ENCODE measurements around the gene INPP5D. TPM values are rescaled to one million over a fixed set of nuclear protein-coding genes. Genes with fewer than 3 reads are reported as not detected.

The INPP5D gene
- total and polyA plus RNA-seq, 4 donors, result 2.9 to 18.8 (median 6.6) TPM

DNA sequence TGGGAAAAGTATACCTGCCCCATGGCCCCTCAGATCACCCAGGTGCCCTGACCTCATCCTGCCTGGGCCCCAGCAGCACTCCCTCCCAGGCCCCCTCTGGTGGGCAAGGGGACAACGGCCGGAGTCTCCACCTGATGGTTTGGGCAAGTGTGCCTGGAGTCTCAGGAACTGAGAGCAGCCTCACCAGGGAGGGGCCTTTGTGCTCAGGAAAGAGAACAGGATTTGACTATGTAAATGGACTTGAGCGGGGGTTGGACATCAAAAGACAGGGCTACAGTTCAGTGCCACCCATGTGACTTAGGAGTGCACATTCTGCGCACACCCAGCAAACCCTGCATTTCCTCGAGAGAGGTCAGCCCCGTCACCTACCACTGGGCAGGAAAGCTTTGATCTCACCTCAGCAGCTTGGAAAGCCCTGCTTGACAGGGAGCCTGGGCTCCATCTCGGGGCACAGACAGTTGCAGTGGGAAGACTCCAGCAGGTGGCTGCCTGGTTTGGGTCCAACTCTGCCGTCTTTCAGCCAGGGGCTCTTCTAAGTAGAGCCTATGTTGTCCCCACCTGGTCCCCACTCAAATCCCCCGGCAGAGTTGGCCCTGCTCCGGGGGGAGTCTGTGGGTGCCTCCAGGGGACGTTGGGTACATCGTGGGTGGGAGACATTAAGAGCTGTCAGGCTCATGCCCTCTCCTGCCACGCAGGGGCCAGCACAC is 3.3 kb downstream of the INPP5D start:
- peak overlapping the region in 1 of 2 donors; percentile 29 for H3K27ac ChIP-seq (ENCODE audit: low read depth in 1 of 2, low read length in 2 of 2)
- H3K4me1 ChIP-seq (ENCODE audit: control insufficient read depth in 4 of 4, insufficient read depth in 4 of 4, low read length in 3 of 4), result peaks cover 0 to 13% (median 3%) of the 10 kb centered on the region in 4 donors
- H3K9me3 ChIP-seq (ENCODE audit: control insufficient read depth in 4 of 4, low read length in 3 of 4), result no peaks in the 10 kb centered on the region
- DNase-seq (ENCODE audit: low spot score), result no peak
- H3K36me3 ChIP-seq (ENCODE audit: control insufficient read depth in 4 of 4, insufficient read depth in 3 of 4, low read depth in 1 of 4, low read length in 3 of 4), result no peaks in the 10 kb centered on the region
- 70% methylated on average over 13 of the region's 13 CpGs for WGBS
- H3K4me3 ChIP-seq (ENCODE audit: low read depth in 1 of 3, low read length in 3 of 3), result no peak overlapping the region
- no peaks in the 10 kb centered on the region for H3K27me3 ChIP-seq (ENCODE audit: control insufficient read depth in 4 of 4, insufficient read depth in 4 of 4, low read length in 3 of 4)
- no peak for TF ChIP-seq FOXA1 (IDR thresholded peaks at IDR 0.05)
- TF ChIP-seq RXRA (IDR thresholded peaks at IDR 0.05), result no peak
- no peak for TF ChIP-seq YY1 (IDR thresholded peaks at IDR 0.05)
- TF ChIP-seq, protein P1, sequence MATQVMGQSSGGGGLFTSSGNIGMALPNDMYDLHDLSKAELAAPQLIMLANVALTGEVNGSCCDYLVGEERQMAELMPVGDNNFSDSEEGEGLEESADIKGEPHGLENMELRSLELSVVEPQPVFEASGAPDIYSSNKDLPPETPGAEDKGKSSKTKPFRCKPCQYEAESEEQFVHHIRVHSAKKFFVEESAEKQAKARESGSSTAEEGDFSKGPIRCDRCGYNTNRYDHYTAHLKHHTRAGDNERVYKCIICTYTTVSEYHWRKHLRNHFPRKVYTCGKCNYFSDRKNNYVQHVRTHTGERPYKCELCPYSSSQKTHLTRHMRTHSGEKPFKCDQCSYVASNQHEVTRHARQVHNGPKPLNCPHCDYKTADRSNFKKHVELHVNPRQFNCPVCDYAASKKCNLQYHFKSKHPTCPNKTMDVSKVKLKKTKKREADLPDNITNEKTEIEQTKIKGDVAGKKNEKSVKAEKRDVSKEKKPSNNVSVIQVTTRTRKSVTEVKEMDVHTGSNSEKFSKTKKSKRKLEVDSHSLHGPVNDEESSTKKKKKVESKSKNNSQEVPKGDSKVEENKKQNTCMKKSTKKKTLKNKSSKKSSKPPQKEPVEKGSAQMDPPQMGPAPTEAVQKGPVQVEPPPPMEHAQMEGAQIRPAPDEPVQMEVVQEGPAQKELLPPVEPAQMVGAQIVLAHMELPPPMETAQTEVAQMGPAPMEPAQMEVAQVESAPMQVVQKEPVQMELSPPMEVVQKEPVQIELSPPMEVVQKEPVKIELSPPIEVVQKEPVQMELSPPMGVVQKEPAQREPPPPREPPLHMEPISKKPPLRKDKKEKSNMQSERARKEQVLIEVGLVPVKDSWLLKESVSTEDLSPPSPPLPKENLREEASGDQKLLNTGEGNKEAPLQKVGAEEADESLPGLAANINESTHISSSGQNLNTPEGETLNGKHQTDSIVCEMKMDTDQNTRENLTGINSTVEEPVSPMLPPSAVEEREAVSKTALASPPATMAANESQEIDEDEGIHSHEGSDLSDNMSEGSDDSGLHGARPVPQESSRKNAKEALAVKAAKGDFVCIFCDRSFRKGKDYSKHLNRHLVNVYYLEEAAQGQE (IDR thresholded peaks at IDR 0.05), result no peak
- TF ChIP-seq, protein P2, sequence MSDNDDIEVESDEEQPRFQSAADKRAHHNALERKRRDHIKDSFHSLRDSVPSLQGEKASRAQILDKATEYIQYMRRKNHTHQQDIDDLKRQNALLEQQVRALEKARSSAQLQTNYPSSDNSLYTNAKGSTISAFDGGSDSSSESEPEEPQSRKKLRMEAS (IDR thresholded peaks at IDR 0.05), result no peak
- no peak for TF ChIP-seq JUND (IDR thresholded peaks at IDR 0.05)
- no peak for TF ChIP-seq EGR1 (IDR thresholded peaks at IDR 0.05; ENCODE audit: low read depth in 2 of 2)
- TF ChIP-seq, protein P3, sequence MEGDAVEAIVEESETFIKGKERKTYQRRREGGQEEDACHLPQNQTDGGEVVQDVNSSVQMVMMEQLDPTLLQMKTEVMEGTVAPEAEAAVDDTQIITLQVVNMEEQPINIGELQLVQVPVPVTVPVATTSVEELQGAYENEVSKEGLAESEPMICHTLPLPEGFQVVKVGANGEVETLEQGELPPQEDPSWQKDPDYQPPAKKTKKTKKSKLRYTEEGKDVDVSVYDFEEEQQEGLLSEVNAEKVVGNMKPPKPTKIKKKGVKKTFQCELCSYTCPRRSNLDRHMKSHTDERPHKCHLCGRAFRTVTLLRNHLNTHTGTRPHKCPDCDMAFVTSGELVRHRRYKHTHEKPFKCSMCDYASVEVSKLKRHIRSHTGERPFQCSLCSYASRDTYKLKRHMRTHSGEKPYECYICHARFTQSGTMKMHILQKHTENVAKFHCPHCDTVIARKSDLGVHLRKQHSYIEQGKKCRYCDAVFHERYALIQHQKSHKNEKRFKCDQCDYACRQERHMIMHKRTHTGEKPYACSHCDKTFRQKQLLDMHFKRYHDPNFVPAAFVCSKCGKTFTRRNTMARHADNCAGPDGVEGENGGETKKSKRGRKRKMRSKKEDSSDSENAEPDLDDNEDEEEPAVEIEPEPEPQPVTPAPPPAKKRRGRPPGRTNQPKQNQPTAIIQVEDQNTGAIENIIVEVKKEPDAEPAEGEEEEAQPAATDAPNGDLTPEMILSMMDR (IDR thresholded peaks at IDR 0.05; ENCODE audit: low read depth, low read length, missing input control), result no peak
- no peak for TF ChIP-seq RAD21 (IDR thresholded peaks at IDR 0.05)
- no peak for TF ChIP-seq GABPA (IDR thresholded peaks at IDR 0.05 in 1 of 2, conservative IDR thresholded peaks at IDR 0.05 in 1 of 2)
- TF ChIP-seq SP1 (IDR thresholded peaks at IDR 0.05), result no peak
- no peak overlapping the region for H3K9ac ChIP-seq (ENCODE audit: low read depth in 1 of 2, low read length in 2 of 2)

DNA sequence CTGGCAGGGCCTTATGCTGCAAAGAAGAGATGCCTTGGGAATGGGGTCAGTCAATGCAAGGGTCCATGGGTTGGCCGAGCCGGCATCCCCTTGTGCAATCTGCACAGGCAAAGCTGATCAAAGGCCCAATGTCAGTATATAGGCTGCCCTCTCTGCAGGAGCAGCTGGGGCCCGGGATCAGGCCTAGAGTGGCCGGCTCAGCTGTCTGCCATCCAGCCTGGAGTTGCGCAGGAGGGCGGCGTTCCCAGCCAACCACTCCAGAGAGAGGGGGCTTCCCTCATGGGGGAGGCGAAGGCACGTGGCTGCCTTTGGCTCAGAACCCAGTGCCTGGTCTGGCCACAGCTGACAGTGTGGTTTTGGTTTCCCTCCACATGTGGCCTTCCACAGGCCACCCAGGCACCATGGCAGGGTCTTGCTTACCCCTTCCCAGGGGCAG is 3.9 kb downstream of the INPP5D start:
- no peaks in the 10 kb centered on the region for H3K36me3 ChIP-seq (ENCODE audit: control insufficient read depth in 4 of 4, insufficient read depth in 3 of 4, low read depth in 1 of 4, low read length in 3 of 4)
- no peak overlapping the region for H3K4me3 ChIP-seq (ENCODE audit: low read depth in 1 of 3, low read length in 3 of 3)
- no peak for DNase-seq (ENCODE audit: low spot score)
- H3K4me1 ChIP-seq (ENCODE audit: control insufficient read depth in 4 of 4, insufficient read depth in 4 of 4, low read length in 3 of 4), result peaks cover 0 to 13% (median 3%) of the 10 kb centered on the region in 4 donors
- 83% methylated on average over 9 of the region's 9 CpGs for WGBS
- H3K9me3 ChIP-seq (ENCODE audit: control insufficient read depth in 4 of 4, low read length in 3 of 4), result no peaks in the 10 kb centered on the region
- H3K27me3 ChIP-seq (ENCODE audit: control insufficient read depth in 4 of 4, insufficient read depth in 4 of 4, low read length in 3 of 4), result no peaks in the 10 kb centered on the region
- no peak overlapping the region for H3K9ac ChIP-seq (ENCODE audit: low read depth in 1 of 2, low read length in 2 of 2)
- no peak overlapping the region for H3K27ac ChIP-seq (ENCODE audit: low read depth in 1 of 2, low read length in 2 of 2)
- TF ChIP-seq EGR1 (IDR thresholded peaks at IDR 0.05; ENCODE audit: low read depth in 2 of 2) (no peak), GABPA (IDR thresholded peaks at IDR 0.05 in 1 of 2, conservative IDR thresholded peaks at IDR 0.05 in 1 of 2) (no peak), NR2F2 (IDR thresholded peaks at IDR 0.05) (no peak), FOXA1 (IDR thresholded peaks at IDR 0.05) (no peak), HNF4G (IDR thresholded peaks at IDR 0.05) (no peak), YY1 (IDR thresholded peaks at IDR 0.05) (no peak), RAD21 (IDR thresholded peaks at IDR 0.05) (no peak), JUND (IDR thresholded peaks at IDR 0.05) (no peak), FOXA2 (IDR thresholded peaks at IDR 0.05) (no peak), RXRA (IDR thresholded peaks at IDR 0.05) (no peak)
- TF ChIP-seq, protein P4, sequence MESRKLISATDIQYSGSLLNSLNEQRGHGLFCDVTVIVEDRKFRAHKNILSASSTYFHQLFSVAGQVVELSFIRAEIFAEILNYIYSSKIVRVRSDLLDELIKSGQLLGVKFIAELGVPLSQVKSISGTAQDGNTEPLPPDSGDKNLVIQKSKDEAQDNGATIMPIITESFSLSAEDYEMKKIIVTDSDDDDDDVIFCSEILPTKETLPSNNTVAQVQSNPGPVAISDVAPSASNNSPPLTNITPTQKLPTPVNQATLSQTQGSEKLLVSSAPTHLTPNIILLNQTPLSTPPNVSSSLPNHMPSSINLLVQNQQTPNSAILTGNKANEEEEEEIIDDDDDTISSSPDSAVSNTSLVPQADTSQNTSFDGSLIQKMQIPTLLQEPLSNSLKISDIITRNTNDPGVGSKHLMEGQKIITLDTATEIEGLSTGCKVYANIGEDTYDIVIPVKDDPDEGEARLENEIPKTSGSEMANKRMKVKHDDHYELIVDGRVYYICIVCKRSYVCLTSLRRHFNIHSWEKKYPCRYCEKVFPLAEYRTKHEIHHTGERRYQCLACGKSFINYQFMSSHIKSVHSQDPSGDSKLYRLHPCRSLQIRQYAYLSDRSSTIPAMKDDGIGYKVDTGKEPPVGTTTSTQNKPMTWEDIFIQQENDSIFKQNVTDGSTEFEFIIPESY (IDR thresholded peaks at IDR 0.05), result no peak
- TF ChIP-seq, protein P1 (IDR thresholded peaks at IDR 0.05), result no peak
- TF ChIP-seq, protein P3 (IDR thresholded peaks at IDR 0.05; ENCODE audit: low read depth, low read length, missing input control), result no peak
- TF ChIP-seq, protein P5, sequence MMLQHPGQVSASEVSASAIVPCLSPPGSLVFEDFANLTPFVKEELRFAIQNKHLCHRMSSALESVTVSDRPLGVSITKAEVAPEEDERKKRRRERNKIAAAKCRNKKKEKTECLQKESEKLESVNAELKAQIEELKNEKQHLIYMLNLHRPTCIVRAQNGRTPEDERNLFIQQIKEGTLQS (IDR thresholded peaks at IDR 0.05), result no peak

All from liver (tissue), 9 donors.